ENCODE measurements around the gene ARHGAP5.

ARHGAP5 gene

DNA sequence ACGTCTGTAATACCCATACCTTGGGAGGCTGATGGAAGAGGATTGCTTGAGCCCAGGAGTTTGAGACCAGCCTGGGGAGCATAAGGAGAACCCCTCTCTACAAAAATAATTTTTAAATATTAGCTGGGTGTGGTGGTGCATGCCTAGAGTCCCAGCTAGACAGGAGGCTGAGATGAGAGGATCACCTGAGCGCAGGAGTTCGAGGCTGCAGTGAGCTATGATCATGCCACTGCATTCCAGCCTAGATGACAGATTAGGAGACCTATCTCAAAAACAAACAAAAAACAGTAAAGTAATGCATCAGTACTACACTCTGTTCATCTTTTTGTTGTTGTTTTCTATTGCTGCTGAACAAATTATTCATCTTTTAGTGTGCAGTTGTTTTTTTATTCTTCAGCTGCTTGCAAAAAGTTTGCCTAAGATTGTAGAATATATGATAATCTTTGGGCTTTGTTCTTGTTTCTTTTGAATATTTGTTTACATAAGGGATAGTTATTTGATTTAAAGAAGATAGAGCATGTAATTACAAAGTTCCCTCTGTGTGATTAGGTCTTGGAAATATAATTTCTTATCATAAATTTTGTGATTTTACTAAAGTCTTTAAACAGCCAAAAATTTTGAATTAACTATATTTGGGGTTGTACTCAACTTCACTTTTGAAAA is 8.2 kb downstream of the ARHGAP5 start:
- Histone ChIP-seq H3K4me1 (ENCODE audit: low read length) (no peaks in the 10 kb centered on the region), H3K4me2 (ENCODE audit: low read depth, low read length) (no peak overlapping the region), H3F3A (ENCODE audit: insufficient read depth, low read length) (no peaks in the 10 kb centered on the region), H3K27ac (ENCODE audit: low read length) (no peak overlapping the region), H2AFZ (ENCODE audit: low read length) (no peak overlapping the region), H3K9me3 (replicated peaks; ENCODE audit: insufficient read depth, low read length) (no peaks in the 10 kb centered on the region), H3K36me3 (replicated peaks; ENCODE audit: insufficient read depth, low read length) (no peaks in the 10 kb centered on the region), H3K79me2 (ENCODE audit: low read length) (peaks cover 35% of the 10 kb centered on the region), H4K20me1 (ENCODE audit: insufficient read depth, low read length) (no peaks in the 10 kb centered on the region), H3K9me2 (replicated peaks; ENCODE audit: insufficient read depth, low read length) (no peaks in the 10 kb centered on the region), H3K27me3 (replicated peaks; ENCODE audit: insufficient read depth, low read length) (no peaks in the 10 kb centered on the region), H3K9ac (ENCODE audit: low read length) (no peak overlapping the region), H3K4me3 (ENCODE audit: low read length) (no peak overlapping the region)
- no peak for DNase-seq
- TF ChIP-seq, protein P1, sequence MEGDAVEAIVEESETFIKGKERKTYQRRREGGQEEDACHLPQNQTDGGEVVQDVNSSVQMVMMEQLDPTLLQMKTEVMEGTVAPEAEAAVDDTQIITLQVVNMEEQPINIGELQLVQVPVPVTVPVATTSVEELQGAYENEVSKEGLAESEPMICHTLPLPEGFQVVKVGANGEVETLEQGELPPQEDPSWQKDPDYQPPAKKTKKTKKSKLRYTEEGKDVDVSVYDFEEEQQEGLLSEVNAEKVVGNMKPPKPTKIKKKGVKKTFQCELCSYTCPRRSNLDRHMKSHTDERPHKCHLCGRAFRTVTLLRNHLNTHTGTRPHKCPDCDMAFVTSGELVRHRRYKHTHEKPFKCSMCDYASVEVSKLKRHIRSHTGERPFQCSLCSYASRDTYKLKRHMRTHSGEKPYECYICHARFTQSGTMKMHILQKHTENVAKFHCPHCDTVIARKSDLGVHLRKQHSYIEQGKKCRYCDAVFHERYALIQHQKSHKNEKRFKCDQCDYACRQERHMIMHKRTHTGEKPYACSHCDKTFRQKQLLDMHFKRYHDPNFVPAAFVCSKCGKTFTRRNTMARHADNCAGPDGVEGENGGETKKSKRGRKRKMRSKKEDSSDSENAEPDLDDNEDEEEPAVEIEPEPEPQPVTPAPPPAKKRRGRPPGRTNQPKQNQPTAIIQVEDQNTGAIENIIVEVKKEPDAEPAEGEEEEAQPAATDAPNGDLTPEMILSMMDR (IDR thresholded peaks at IDR 0.05; ENCODE audit: low read length), result no peak
- no peak for TF ChIP-seq EZH2phosphoT487 (IDR thresholded peaks at IDR 0.05; ENCODE audit: low read length)
- no peak for TF ChIP-seq EZH2 (optimal IDR thresholded peaks at IDR 0.05; ENCODE audit: low read depth, low read length)

DNA sequence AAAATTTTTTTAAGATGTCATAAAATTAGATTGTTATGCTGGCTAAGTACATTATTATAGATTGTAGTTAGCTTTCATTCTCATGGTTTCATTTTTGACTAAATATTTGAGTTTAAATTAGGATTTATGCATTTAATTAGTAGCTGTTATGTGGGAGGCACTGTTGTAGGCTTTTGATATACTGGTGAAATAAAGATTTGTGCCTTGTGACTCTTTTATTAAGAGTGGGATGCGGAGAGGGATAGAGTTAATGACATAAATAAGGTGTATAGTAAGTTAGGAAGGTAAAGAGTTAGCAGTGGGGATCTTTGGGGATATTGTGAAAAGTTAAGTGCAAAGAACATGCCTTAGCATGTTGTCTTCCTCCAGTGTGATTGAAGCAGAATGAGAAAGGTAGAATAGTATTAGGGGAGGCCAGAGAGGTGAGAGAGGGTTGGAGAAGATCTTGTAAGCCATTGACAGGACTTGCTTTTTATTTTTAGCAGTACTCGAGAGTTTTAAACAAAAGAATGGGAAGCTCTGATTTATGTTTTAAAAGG is 8.8 kb downstream of the ARHGAP5 start:
- Histone ChIP-seq H3K9me2 (replicated peaks; ENCODE audit: insufficient read depth, low read length) (no peaks in the 10 kb centered on the region), H3K4me2 (ENCODE audit: low read depth, low read length) (no peak overlapping the region), H3K79me2 (ENCODE audit: low read length) (peaks cover 30% of the 10 kb centered on the region), H4K20me1 (ENCODE audit: insufficient read depth, low read length) (no peaks in the 10 kb centered on the region), H3K36me3 (replicated peaks; ENCODE audit: insufficient read depth, low read length) (no peaks in the 10 kb centered on the region), H3K9me3 (replicated peaks; ENCODE audit: insufficient read depth, low read length) (no peaks in the 10 kb centered on the region), H3K4me3 (ENCODE audit: low read length) (no peak overlapping the region), H3K27ac (ENCODE audit: low read length) (no peak overlapping the region), H2AFZ (ENCODE audit: low read length) (no peak overlapping the region), H3K27me3 (replicated peaks; ENCODE audit: insufficient read depth, low read length) (no peaks in the 10 kb centered on the region), H3K4me1 (ENCODE audit: low read length) (no peaks in the 10 kb centered on the region), H3K9ac (ENCODE audit: low read length) (no peak overlapping the region), H3F3A (ENCODE audit: insufficient read depth, low read length) (no peaks in the 10 kb centered on the region)
- TF ChIP-seq, protein P1 (IDR thresholded peaks at IDR 0.05; ENCODE audit: low read length), result no peak
- TF ChIP-seq EZH2phosphoT487 (IDR thresholded peaks at IDR 0.05; ENCODE audit: low read length) (no peak), EZH2 (optimal IDR thresholded peaks at IDR 0.05; ENCODE audit: low read depth, low read length) (no peak)
- DNase-seq, result no peak

DNA sequence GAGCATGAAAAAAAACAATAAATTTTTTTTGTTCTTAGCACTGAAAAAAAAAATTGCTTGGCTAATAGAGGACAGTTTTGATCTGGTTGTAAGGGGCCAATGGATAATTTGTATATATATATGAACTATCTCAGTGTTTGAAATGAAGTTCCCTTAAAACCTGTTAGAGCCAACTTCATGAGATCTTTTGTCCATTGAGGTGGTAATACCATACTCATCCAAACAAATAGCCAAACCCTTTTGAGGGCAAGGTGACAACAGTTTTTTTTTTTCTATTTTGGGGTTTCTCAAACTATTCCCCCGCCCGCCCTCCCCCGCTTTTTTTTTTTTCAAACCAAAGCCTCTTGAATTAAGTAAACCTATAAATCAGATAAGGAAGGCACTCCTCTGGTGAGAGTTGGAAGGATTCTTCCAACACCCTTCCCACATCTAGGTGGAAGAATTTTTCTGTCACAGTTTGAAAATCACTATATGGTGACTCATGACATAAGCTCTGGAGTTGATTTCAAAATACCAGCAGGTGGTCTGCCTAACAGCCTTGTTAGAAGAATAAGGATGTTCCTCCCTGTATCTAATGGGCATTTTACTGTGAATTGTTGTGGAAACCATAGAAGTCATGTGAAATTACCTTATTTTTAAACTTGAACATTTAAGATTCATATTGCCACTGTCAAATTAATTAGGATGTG is 10.2 kb downstream of the ARHGAP5 start:
- Histone ChIP-seq H3K4me1 (ENCODE audit: low read length) (no peaks in the 10 kb centered on the region), H4K20me1 (ENCODE audit: insufficient read depth, low read length) (no peaks in the 10 kb centered on the region), H3K27me3 (replicated peaks; ENCODE audit: insufficient read depth, low read length) (no peaks in the 10 kb centered on the region), H3K9ac (ENCODE audit: low read length) (no peak overlapping the region), H3K27ac (ENCODE audit: low read length) (no peak overlapping the region), H3K4me2 (ENCODE audit: low read depth, low read length) (no peak overlapping the region), H3K9me2 (replicated peaks; ENCODE audit: insufficient read depth, low read length) (no peaks in the 10 kb centered on the region), H3K9me3 (replicated peaks; ENCODE audit: insufficient read depth, low read length) (no peaks in the 10 kb centered on the region), H3F3A (ENCODE audit: insufficient read depth, low read length) (no peaks in the 10 kb centered on the region), H3K4me3 (ENCODE audit: low read length) (no peak overlapping the region), H2AFZ (ENCODE audit: low read length) (no peak overlapping the region), H3K79me2 (ENCODE audit: low read length) (peaks cover 22% of the 10 kb centered on the region), H3K36me3 (replicated peaks; ENCODE audit: insufficient read depth, low read length) (no peaks in the 10 kb centered on the region)
- DNase-seq, result no peak
- TF ChIP-seq EZH2phosphoT487 (IDR thresholded peaks at IDR 0.05; ENCODE audit: low read length) (no peak), EZH2 (optimal IDR thresholded peaks at IDR 0.05; ENCODE audit: low read depth, low read length) (no peak)
- TF ChIP-seq, protein P1 (IDR thresholded peaks at IDR 0.05; ENCODE audit: low read length), result no peak
